H4 (cell line): ENCODE results near the gene CCDC73. TPM values are rescaled to one million over a fixed set of nuclear protein-coding genes. Genes with fewer than 3 reads are reported as not detected.

Source experiments
- total RNA-seq: library from RNA; depleted of rRNA; stranded (reverse); fragments of >200 nt; shearing (Covaris generic); gene quantifications from 2 replicates; pipeline ENCODE4 v1.2.3, GENCODE V29; 2014; rRNA removed

Gene CCDC73
- total RNA-seq, 1 experiment from 2014 or later: not detected

Other genes with a start within 250 kb of the CCDC73 start
- 992 and 1,304 TPM in 2 replicates for gene EIF3M, start 210.8 kb downstream of the CCDC73 start, total RNA-seq
- gene PRRG4, start 35.3 kb upstream of the CCDC73 start, total RNA-seq: 0.25 TPM in 2 replicates
- gene QSER1, start 98.1 kb upstream of the CCDC73 start, total RNA-seq: 22.8 and 23.5 TPM in 2 replicates
- gene DEPDC7, start 221.2 kb upstream of the CCDC73 start, total RNA-seq: 6.0 and 6.9 TPM in 2 replicates
- 10.6 and 12.5 TPM in 2 replicates for gene TCP11L1, start 244.9 kb upstream of the CCDC73 start, total RNA-seq